Measurements from ENCODE around the gene ACBD6. TPM values are rescaled to one million over a fixed set of nuclear protein-coding genes. Genes with fewer than 3 reads are reported as not detected.

Gene ACBD6
- total and polyA plus RNA-seq, 12 donors = 16.2 to 30.0 (median 21.0) TPM

DNA sequence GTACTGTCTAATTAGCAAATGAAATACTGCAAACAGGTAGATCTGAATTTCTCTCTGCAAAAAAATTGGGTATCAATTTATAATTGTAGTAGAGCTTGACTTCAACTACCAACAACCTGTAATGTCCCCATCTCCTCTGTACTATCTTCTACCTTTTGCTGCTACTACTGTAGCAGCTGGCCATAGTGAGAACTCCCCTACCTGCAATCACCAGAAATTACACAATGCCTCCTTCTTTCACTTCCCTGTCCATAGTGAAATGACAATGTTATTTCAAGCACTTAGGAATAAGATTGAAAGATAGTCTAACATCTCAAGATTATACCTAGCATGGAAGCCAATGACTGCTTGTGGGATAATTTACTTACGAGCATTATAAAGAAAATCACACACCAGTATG is 100.4 kb downstream of the ACBD6 start:
- DNase-seq (no peak), ATAC-seq (no peak)
- H3K4me1 ChIP-seq = peaks cover 0 to 3% (median 0%) of the 10 kb centered on the region in 9 donors
- 96 to 98% methylated on average over 1 of the region's 1 CpG for WGBS, 2 donors
- no peaks in the 10 kb centered on the region for H3K27me3 ChIP-seq
- TF ChIP-seq, protein P1, sequence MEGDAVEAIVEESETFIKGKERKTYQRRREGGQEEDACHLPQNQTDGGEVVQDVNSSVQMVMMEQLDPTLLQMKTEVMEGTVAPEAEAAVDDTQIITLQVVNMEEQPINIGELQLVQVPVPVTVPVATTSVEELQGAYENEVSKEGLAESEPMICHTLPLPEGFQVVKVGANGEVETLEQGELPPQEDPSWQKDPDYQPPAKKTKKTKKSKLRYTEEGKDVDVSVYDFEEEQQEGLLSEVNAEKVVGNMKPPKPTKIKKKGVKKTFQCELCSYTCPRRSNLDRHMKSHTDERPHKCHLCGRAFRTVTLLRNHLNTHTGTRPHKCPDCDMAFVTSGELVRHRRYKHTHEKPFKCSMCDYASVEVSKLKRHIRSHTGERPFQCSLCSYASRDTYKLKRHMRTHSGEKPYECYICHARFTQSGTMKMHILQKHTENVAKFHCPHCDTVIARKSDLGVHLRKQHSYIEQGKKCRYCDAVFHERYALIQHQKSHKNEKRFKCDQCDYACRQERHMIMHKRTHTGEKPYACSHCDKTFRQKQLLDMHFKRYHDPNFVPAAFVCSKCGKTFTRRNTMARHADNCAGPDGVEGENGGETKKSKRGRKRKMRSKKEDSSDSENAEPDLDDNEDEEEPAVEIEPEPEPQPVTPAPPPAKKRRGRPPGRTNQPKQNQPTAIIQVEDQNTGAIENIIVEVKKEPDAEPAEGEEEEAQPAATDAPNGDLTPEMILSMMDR (IDR thresholded peaks at IDR 0.05) = no peak
- no peaks in the 10 kb centered on the region for H3K9me3 ChIP-seq
- peaks cover 0 to 6% (median 0%) of the 10 kb centered on the region in 9 donors for H3K36me3 ChIP-seq
- H3K27ac ChIP-seq = peak overlapping the region in 1 of 10 donors; percentile 55
- no peak overlapping the region for H3K4me3 ChIP-seq
- intact Hi-C loops (cut with DNase I) = no loop called here

DNA sequence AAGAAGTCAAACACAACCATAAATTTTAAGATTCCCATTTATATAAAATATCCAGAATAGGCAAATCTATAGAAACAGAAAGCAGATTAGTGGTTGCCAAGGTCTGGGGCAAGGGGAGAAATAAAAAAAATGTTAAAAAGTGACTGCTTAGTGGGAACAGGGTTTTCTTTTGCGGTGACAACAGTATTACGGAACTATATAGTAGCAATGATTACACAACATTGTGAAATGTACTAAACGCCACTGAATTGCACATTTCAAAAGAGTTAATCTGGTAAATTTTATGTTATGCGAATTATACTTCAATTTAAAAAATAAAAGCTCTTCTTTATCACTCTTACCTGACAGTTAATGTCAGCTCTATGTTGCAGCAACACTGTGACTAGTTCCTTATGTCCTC is 105.2 kb downstream of the ACBD6 start:
- Histone ChIP-seq H3K4me1 (peaks cover 0 to 9% (median 0%) of the 10 kb centered on the region in 9 donors), H3K27me3 (no peaks in the 10 kb centered on the region), H3K27ac (peak overlapping the region in 1 of 10 donors; percentile 74), H3K9me3 (peaks cover 0 to 20% (median 0%) of the 10 kb centered on the region in 11 donors), H3K4me3 (no peak overlapping the region), H3K36me3 (peaks cover 0 to 26% (median 0%) of the 10 kb centered on the region in 9 donors)
- TF ChIP-seq, protein P1 (IDR thresholded peaks at IDR 0.05) = no peak
- intact Hi-C loops (cut with DNase I) = no loop called here
- WGBS, 2 donors = 90 to 91% methylated on average over 4 of the region's 4 CpGs
- DNase-seq = no peak
- no peak for ATAC-seq

- H3K9me3 ChIP-seq = peaks cover 0 to 30% (median 0%) of the 10 kb centered on the region in 11 donors
- H3K4me3 ChIP-seq = no peak overlapping the region
- ATAC-seq = no peak
- no peaks in the 10 kb centered on the region for H3K27me3 ChIP-seq
- intact Hi-C loops (cut with DNase I) = no loop called here
- no peak overlapping the region for H3K27ac ChIP-seq
- DNase-seq = no peak
- peaks cover 0 to 26% (median 0%) of the 10 kb centered on the region in 9 donors for H3K36me3 ChIP-seq
- H3K4me1 ChIP-seq = peaks cover 0 to 9% (median 0%) of the 10 kb centered on the region in 9 donors
- TF ChIP-seq, protein P1 (IDR thresholded peaks at IDR 0.05) = no peak
- 98 to 99% methylated on average over 7 of the region's 7 CpGs for WGBS, 2 donors
Observed at GRCh38 chr1:180392427-180393145, 109.8 kb downstream of the ACBD6 start.

GRCh38 chr1:180392020-180392419 is 110.4 kb downstream of the ACBD6 start:
- Histone ChIP-seq H3K4me3 (no peak overlapping the region), H3K27me3 (no peaks in the 10 kb centered on the region), H3K9me3 (peaks cover 0 to 30% (median 0%) of the 10 kb centered on the region in 11 donors), H3K27ac (peak overlapping the region in 1 of 10 donors; percentile 1), H3K36me3 (peaks cover 0 to 22% (median 0%) of the 10 kb centered on the region in 9 donors), H3K4me1 (peaks cover 0 to 6% (median 0%) of the 10 kb centered on the region in 9 donors)
- TF ChIP-seq, protein P1 (IDR thresholded peaks at IDR 0.05) = no peak
- DNase-seq (no peak), ATAC-seq (no peak)
- intact Hi-C loops (cut with DNase I) = no loop called here
